Lung (tissue), 12 donors: ENCODE measurements around the gene RASA3. TPM values are rescaled to one million over a fixed set of nuclear protein-coding genes. Genes with fewer than 3 reads are reported as not detected.

Experiments used
- ATAC-seq: fragments of 200-7000 bp; cut with Tn5 transposase; one replicate; pipeline ENCODE4 v1.9.1; 2020; ENCODE audit warnings: moderate number of reproducible peaks; ENCODE audit not compliant: insufficient read depth, low FRiP score
- DNase-seq, 3 donors: peaks; one replicate each; pipeline ENCODE4 v3.0.0-alpha.2; 2013 to 2017
- H3K27ac ChIP-seq, 2 donors: one replicate each; pipeline ENCODE4 v1.5.1; 2013; ENCODE audit warnings: mild to moderate bottlenecking in 2 of 2, moderate library complexity in 2 of 2, control low read depth in 1 of 2, inconsistent platforms in 1 of 2, low read depth in 1 of 2, low read length in 1 of 2
- H3K27me3 ChIP-seq, 3 donors: one replicate each; pipeline ENCODE4 v1.5.1; 2013; ENCODE audit warnings: low read length in 2 of 3; ENCODE audit not compliant: control insufficient read depth in 3 of 3, insufficient read depth in 3 of 3
- H3K36me3 ChIP-seq, 4 donors: one replicate each; pipeline ENCODE4 v1.5.1; 2013; ENCODE audit warnings: low read length in 4 of 4, mild to moderate bottlenecking in 1 of 4, moderate library complexity in 1 of 4; ENCODE audit not compliant: control insufficient read depth in 4 of 4, insufficient read depth in 4 of 4
- H3K4me1 ChIP-seq, 5 donors: one replicate each; pipeline ENCODE4 v1.5.1; 2013; ENCODE audit warnings: low read length in 5 of 5, mild to moderate bottlenecking in 2 of 5, moderate library complexity in 1 of 5; ENCODE audit not compliant: control insufficient read depth in 5 of 5, insufficient read depth in 5 of 5
- H3K4me3 ChIP-seq: one replicate; pipeline ENCODE4 v1.5.1; 2013; ENCODE audit warnings: mild to moderate bottlenecking, control low read depth, moderate library complexity
- H3K9ac ChIP-seq, 2 donors: one replicate each; pipeline ENCODE4 v1.5.1; 2013; ENCODE audit warnings: low read length in 2 of 2, control low read depth in 1 of 2; ENCODE audit not compliant: insufficient read depth in 1 of 2
- H3K9me3 ChIP-seq, 4 donors: one replicate each; pipeline ENCODE4 v1.5.1; 2013; ENCODE audit warnings: low read length in 3 of 4, mild to moderate bottlenecking in 1 of 4, moderate library complexity in 1 of 4; ENCODE audit not compliant: control insufficient read depth in 4 of 4, insufficient read depth in 3 of 4
- WGBS, 2 donors: extraction: QIAGEN DNeasy Blood & Tissue Kit; methylation state at CpG; one replicate each; pipeline ENCODE4 v1.1.7; 2013; 5-methylcytosine and 5-hydroxymethylcytosine counted together
- polyA plus RNA-seq, 2 donors: library from polyadenylated mRNA; stranded (reverse); fragments of 200-250 nt; gene quantifications; one replicate each; pipeline ENCODE4 v1.2.1, GENCODE V29; 2013
- total RNA-seq, 2 donors: library from RNA; depleted of rRNA in 1 of 2; stranded (reverse); fragments of >200 nt in 1 of 2; gene quantifications; one replicate each; pipeline ENCODE4 v1.2.1, GENCODE V29; 2014 to 2021
- TF ChIP-seq, protein P1 (sequence below): IDR thresholded peaks from 2 replicates; pipeline ENCODE4 v1.5.1; 2012; ENCODE audit warnings: mild to moderate bottlenecking; ENCODE audit errors: control extremely low read depth, extremely low read depth
- donor health status: control.
- donor health status: control.
- donor health status: Bipolar disorder and iron deficiency.
- donor health status: healthy.
- donor health status: DM: yes; HTN: yes; CAD: no.

Gene RASA3
- total and polyA plus RNA-seq, 4 donors = 7.4 to 22.8 (median 16.2) TPM

- Histone ChIP-seq H3K9me3 (no peaks in the 10 kb centered on the region), H3K4me3 (no peak overlapping the region), H3K27me3 (no peaks in the 10 kb centered on the region), H3K27ac (no peak overlapping the region), H3K4me1 (peaks cover 0 to 27% (median 5%) of the 10 kb centered on the region in 5 donors), H3K36me3 (peaks cover 0 to 4% (median 1%) of the 10 kb centered on the region in 4 donors), H3K9ac (no peak overlapping the region)
- TF ChIP-seq, protein P1, sequence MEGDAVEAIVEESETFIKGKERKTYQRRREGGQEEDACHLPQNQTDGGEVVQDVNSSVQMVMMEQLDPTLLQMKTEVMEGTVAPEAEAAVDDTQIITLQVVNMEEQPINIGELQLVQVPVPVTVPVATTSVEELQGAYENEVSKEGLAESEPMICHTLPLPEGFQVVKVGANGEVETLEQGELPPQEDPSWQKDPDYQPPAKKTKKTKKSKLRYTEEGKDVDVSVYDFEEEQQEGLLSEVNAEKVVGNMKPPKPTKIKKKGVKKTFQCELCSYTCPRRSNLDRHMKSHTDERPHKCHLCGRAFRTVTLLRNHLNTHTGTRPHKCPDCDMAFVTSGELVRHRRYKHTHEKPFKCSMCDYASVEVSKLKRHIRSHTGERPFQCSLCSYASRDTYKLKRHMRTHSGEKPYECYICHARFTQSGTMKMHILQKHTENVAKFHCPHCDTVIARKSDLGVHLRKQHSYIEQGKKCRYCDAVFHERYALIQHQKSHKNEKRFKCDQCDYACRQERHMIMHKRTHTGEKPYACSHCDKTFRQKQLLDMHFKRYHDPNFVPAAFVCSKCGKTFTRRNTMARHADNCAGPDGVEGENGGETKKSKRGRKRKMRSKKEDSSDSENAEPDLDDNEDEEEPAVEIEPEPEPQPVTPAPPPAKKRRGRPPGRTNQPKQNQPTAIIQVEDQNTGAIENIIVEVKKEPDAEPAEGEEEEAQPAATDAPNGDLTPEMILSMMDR = no peak
- WGBS, 2 donors = 85 to 90% methylated on average over 22 of the region's 22 CpGs
- ATAC-seq (no peak), DNase-seq (no peak)
These were observed 58.4 kb downstream of the RASA3 start for GRCh38 chr13:114073881-114074612.

DNA sequence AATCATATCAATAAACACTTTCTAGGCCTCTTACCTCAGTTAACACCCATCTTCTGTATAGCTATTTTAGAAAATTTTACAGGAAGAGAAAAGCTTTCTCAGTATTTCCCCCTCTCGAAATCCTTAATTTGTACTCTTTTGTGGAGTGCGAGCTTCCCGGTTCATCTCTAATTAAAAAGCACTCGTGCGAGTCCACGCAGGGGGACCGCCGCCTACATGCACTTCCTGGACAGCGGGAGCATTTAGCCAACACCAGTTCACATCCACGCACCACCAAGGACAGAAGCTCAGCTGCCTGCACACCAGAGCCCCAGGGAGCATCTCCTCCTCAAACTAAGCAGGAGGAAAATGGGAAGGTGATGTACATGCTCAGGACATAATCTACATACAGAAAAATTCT, 60.0 kb downstream of the RASA3 start:
- Histone ChIP-seq H3K36me3 (peaks cover 0 to 4% (median 1%) of the 10 kb centered on the region in 4 donors), H3K27ac (no peak overlapping the region), H3K9ac (no peak overlapping the region), H3K4me3 (no peak overlapping the region), H3K27me3 (no peaks in the 10 kb centered on the region), H3K9me3 (no peaks in the 10 kb centered on the region), H3K4me1 (peaks cover 0 to 30% (median 9%) of the 10 kb centered on the region in 5 donors)
- DNase-seq (no peak), ATAC-seq (no peak)
- 93 to 94% methylated on average over 10 of the region's 10 CpGs for WGBS, 2 donors
- TF ChIP-seq, protein P1 = no peak

GRCh38 chr13:114071991-114072390, 60.4 kb downstream of the RASA3 start:
- 76 to 81% methylated on average over 14 of the region's 14 CpGs for WGBS, 2 donors
- H3K27me3 ChIP-seq = no peaks in the 10 kb centered on the region
- H3K4me1 ChIP-seq = peaks cover 0 to 30% (median 6%) of the 10 kb centered on the region in 5 donors
- ATAC-seq (no peak), DNase-seq (no peak)
- H3K4me3 ChIP-seq = no peak overlapping the region
- H3K36me3 ChIP-seq = peaks cover 0 to 4% (median 1%) of the 10 kb centered on the region in 4 donors
- TF ChIP-seq, protein P1 = no peak
- H3K27ac ChIP-seq = no peak overlapping the region
- H3K9me3 ChIP-seq = no peaks in the 10 kb centered on the region
- H3K9ac ChIP-seq = no peak overlapping the region
